Stimulated activated CD8-positive, alpha-beta memory T cell treated with anti-CD3 and anti-CD28 coated beads, Interleukin-15, amount 100 ng/mL, for 1 hour (primary cell): Measurements from ENCODE around the gene SEC31A.
"Not testable (repeated sequence)": the region's sequence is repeated elsewhere in the genome, so short reads cannot be mapped to it uniquely, and the experiment has no call there.

Source experiments
- DNase-seq: peaks from one replicate; pipeline ENCODE4 v3.0.0-alpha.2; 2020; ENCODE audit warnings: low read depth

SEC31A gene

GRCh38 chr4:82892467-82892802 is 1.5 kb upstream of the SEC31A start:
- no peak for DNase-seq

GRCh38 chr4:82891707-82892466 is 934 bp upstream of the SEC31A start:
- DNase-seq: no peak

- DNase-seq: no peak
Observed at GRCh38 chr4:82890528-82890900, 439 bp downstream of the SEC31A start.

GRCh38 chr4:82889287-82889686 is 1.7 kb downstream of the SEC31A start:
- no peak for DNase-seq

GRCh38 chr4:82886147-82886942 is 4.6 kb downstream of the SEC31A start:
- DNase-seq: no peak

- no peak for DNase-seq
Observed at GRCh38 chr4:82885410-82885809, 5.5 kb downstream of the SEC31A start.

- DNase-seq: no peak
Observed at GRCh38 chr4:82868572-82868971, 22.4 kb downstream of the SEC31A start.

GRCh38 chr4:82866706-82867385 is 24.1 kb downstream of the SEC31A start:
- no peak for DNase-seq

GRCh38 chr4:82866033-82866432 is 24.9 kb downstream of the SEC31A start:
- not testable (repeated sequence) for DNase-seq

GRCh38 chr4:82865592-82865991 is 25.4 kb downstream of the SEC31A start:
- no peak for DNase-seq

- DNase-seq: no peak
Observed at GRCh38 chr4:82864336-82864979, 26.5 kb downstream of the SEC31A start.

GRCh38 chr4:82861529-82861928 is 29.4 kb downstream of the SEC31A start:
- no peak for DNase-seq

GRCh38 chr4:82860487-82860886 is 30.5 kb downstream of the SEC31A start:
- not testable (repeated sequence) for DNase-seq

GRCh38 chr4:82852751-82853285 is 38.1 kb downstream of the SEC31A start:
- DNase-seq: no peak

- no peak for DNase-seq
Observed at GRCh38 chr4:82851885-82852750, 38.8 kb downstream of the SEC31A start.

- DNase-seq: no peak
Observed at GRCh38 chr4:82851318-82851717, 39.6 kb downstream of the SEC31A start.

- DNase-seq: no peak
Observed at GRCh38 chr4:82850684-82851083, 40.3 kb downstream of the SEC31A start.

GRCh38 chr4:82848706-82849105 is 42.2 kb downstream of the SEC31A start:
- no peak for DNase-seq

- no peak for DNase-seq
Observed at GRCh38 chr4:82842593-82842992, 48.4 kb downstream of the SEC31A start.

GRCh38 chr4:82839624-82840023 is 51.3 kb downstream of the SEC31A start:
- DNase-seq: no peak

GRCh38 chr4:82833696-82834313 is 57.1 kb downstream of the SEC31A start:
- DNase-seq: no peak
